Activated gamma-delta T cell (primary cell): ENCODE results near the gene VPS8.
"Not testable (repeated sequence)": the region's sequence is repeated elsewhere in the genome, so short reads cannot be mapped to it uniquely, and the experiment has no call there.

Experiments used
- DNase-seq: peaks from one replicate; lab custom pipeline; 2025; lab: John Stamatoyannopoulos, UW

Gene VPS8

GRCh38 chr3:184993394-184993793, 181.4 kb downstream of the VPS8 start:
- no peak for DNase-seq

- DNase-seq: not testable (repeated sequence)
These were observed 191.9 kb downstream of the VPS8 start for GRCh38 chr3:185003876-185004275.

- DNase-seq: no peak
These were observed 197.7 kb downstream of the VPS8 start for GRCh38 chr3:185009650-185010049.

GRCh38 chr3:185017584-185017983, 205.6 kb downstream of the VPS8 start:
- not testable (repeated sequence) for DNase-seq

- not testable (repeated sequence) for DNase-seq
These were observed 206.0 kb downstream of the VPS8 start for GRCh38 chr3:185017996-185018395.

- no peak for DNase-seq
These were observed 209.3 kb downstream of the VPS8 start for GRCh38 chr3:185021256-185021655.

GRCh38 chr3:185024406-185024805, 212.4 kb downstream of the VPS8 start:
- no peak for DNase-seq

GRCh38 chr3:185024966-185025365, 213.0 kb downstream of the VPS8 start:
- no peak for DNase-seq

- DNase-seq: no peak
These were observed 216.2 kb downstream of the VPS8 start for GRCh38 chr3:185028121-185028520.

GRCh38 chr3:185029086-185029485, 217.1 kb downstream of the VPS8 start:
- no peak for DNase-seq

- DNase-seq: no peak
These were observed 218.4 kb downstream of the VPS8 start for GRCh38 chr3:185030399-185030798.

GRCh38 chr3:185030951-185031350, 219.0 kb downstream of the VPS8 start:
- no peak for DNase-seq

GRCh38 chr3:185037801-185038200, 225.8 kb downstream of the VPS8 start:
- DNase-seq: no peak

- DNase-seq: no peak
These were observed 228.5 kb downstream of the VPS8 start for GRCh38 chr3:185040425-185040824.

GRCh38 chr3:185041540-185041939, 229.6 kb downstream of the VPS8 start:
- no peak for DNase-seq

GRCh38 chr3:185042312-185043050, 230.5 kb downstream of the VPS8 start:
- no peak for DNase-seq

GRCh38 chr3:185046164-185046515, 234.2 kb downstream of the VPS8 start:
- no peak for DNase-seq

GRCh38 chr3:185046603-185047002, 234.6 kb downstream of the VPS8 start:
- no peak for DNase-seq

- DNase-seq: no peak
These were observed 237.7 kb downstream of the VPS8 start for GRCh38 chr3:185049710-185050109.

- DNase-seq: no peak
These were observed 239.8 kb downstream of the VPS8 start for GRCh38 chr3:185051801-185052200.

- no peak for DNase-seq
These were observed 240.7 kb downstream of the VPS8 start for GRCh38 chr3:185052631-185053030.

GRCh38 chr3:185056908-185057307, 244.9 kb downstream of the VPS8 start:
- no peak for DNase-seq

GRCh38 chr3:185057829-185058228, 245.9 kb downstream of the VPS8 start:
- no peak for DNase-seq

- DNase-seq: no peak
These were observed 246.8 kb downstream of the VPS8 start for GRCh38 chr3:185058796-185059195.
